Tibial nerve (tissue), 4 donors: Measurements from ENCODE around the gene MTNR1A. TPM values are rescaled to one million over a fixed set of nuclear protein-coding genes. Genes with fewer than 3 reads are reported as not detected.

Source experiments
- DNase-seq, 2 donors: peaks; one replicate each; pipeline ENCODE4 v3.0.0-alpha.2; 2019; ENCODE audit warnings: low spot score in 2 of 2
- H3K27ac ChIP-seq, 4 donors: fragments of 200-600 bp; sonication (generic) in 3 of 4; one replicate each; pipeline ENCODE4 v1.5.1; 2017 to 2019; ENCODE audit warnings: mild to moderate bottlenecking in 1 of 4
- H3K27me3 ChIP-seq, 2 donors: fragments of 200-600 bp; sonication (generic) in 1 of 2; one replicate each; pipeline versions ENCODE4 v1.5.1 to v1.6.0; 2017 to 2019
- H3K36me3 ChIP-seq, 3 donors: fragments of 200-600 bp; sonication (generic); one replicate each; pipeline ENCODE4 v1.5.1; 2018 to 2019
- H3K4me1 ChIP-seq, 4 donors: fragments of 200-600 bp; sonication (generic) in 3 of 4; one replicate each; pipeline ENCODE4 v1.5.1; 2017 to 2019
- H3K4me3 ChIP-seq, 4 donors: fragments of 200-600 bp; sonication (generic) in 3 of 4; one replicate each; pipeline ENCODE4 v1.5.1; 2017 to 2019; ENCODE audit warnings: mild to moderate bottlenecking in 1 of 4, moderate library complexity in 1 of 4
- H3K9me3 ChIP-seq, 4 donors: fragments of 200-600 bp; sonication (generic) in 3 of 4; one replicate each; pipeline ENCODE4 v1.5.1; 2017 to 2019
- CTCF ChIP-seq, 5 experiments: fragments of 200-600 bp in 3 of 5; fragments of 450-650 bp in 2 of 5; sonication (generic) in 3 of 5; IDR thresholded peaks; one replicate each; pipeline ENCODE4 v1.5.1; 2016 to 2019; ENCODE audit warnings: antibody characterized with exemption in 5 of 5, mild to moderate bottlenecking in 3 of 5, moderate library complexity in 2 of 5
- EP300 ChIP-seq, 2 donors: sonication (generic); formaldehyde crosslinking; IDR thresholded peaks; one replicate each; pipeline ENCODE4 v1.6.1; 2017; ENCODE audit warnings: antibody characterized with exemption in 2 of 2, mild to moderate bottlenecking in 1 of 2
- POLR2A ChIP-seq, 2 donors: fragments of 450-650 bp; IDR thresholded peaks; one replicate each; pipeline ENCODE4 v1.6.1; 2017; ENCODE audit warnings: antibody characterized with exemption in 2 of 2, mild to moderate bottlenecking in 2 of 2, moderate library complexity in 2 of 2
- WGBS, 2 donors: methylation state at CpG; one replicate each; pipeline ENCODE4 v1.1.5; 2018; 5-methylcytosine and 5-hydroxymethylcytosine counted together
- total RNA-seq, 4 donors: library from RNA; depleted of rRNA; stranded (reverse); fragments of >200 nt; gene quantifications; one replicate each; pipeline ENCODE4 v1.1.0, GENCODE V29; 2016

MTNR1A gene
- total RNA-seq, 4 donors from 2014 or later: not detected

GRCh38 chr4:186566068-186566467, 10.7 kb upstream of the MTNR1A start:
- TF ChIP-seq EP300 (IDR thresholded peaks at IDR 0.05) (no peak), POLR2A (IDR thresholded peaks at IDR 0.05) (no peak), CTCF (IDR thresholded peaks at IDR 0.05) (no peak)
- no peak overlapping the region for H3K27ac ChIP-seq
- WGBS, 2 donors: 83 to 84% methylated on average over 7 of the region's 7 CpGs
- no peaks in the 10 kb centered on the region for H3K9me3 ChIP-seq
- no peaks in the 10 kb centered on the region for H3K36me3 ChIP-seq
- no peak for DNase-seq
- H3K4me3 ChIP-seq: no peak overlapping the region
- H3K27me3 ChIP-seq: no peaks in the 10 kb centered on the region
- H3K4me1 ChIP-seq: peaks cover 0 to 6% (median 0%) of the 10 kb centered on the region in 4 donors

- no peak for TF ChIP-seq POLR2A (IDR thresholded peaks at IDR 0.05)
- no peak for TF ChIP-seq EP300 (IDR thresholded peaks at IDR 0.05)
- no peak for TF ChIP-seq CTCF (IDR thresholded peaks at IDR 0.05)
- Histone ChIP-seq H3K4me3 (no peak overlapping the region), H3K27ac (no peak overlapping the region), H3K9me3 (no peaks in the 10 kb centered on the region), H3K27me3 (no peaks in the 10 kb centered on the region), H3K36me3 (no peaks in the 10 kb centered on the region), H3K4me1 (no peaks in the 10 kb centered on the region)
- no peak for DNase-seq
- 79 to 87% methylated on average over 11 of the region's 11 CpGs for WGBS, 2 donors
Measured at GRCh38 chr4:186563761-186564160, 8.4 kb upstream of the MTNR1A start.

GRCh38 chr4:186561748-186562147, 6.4 kb upstream of the MTNR1A start:
- no peaks in the 10 kb centered on the region for H3K36me3 ChIP-seq
- H3K27ac ChIP-seq: no peak overlapping the region
- H3K27me3 ChIP-seq: no peaks in the 10 kb centered on the region
- WGBS, 2 donors: 81 to 84% methylated on average over 1 of the region's 1 CpG
- H3K9me3 ChIP-seq: no peaks in the 10 kb centered on the region
- no peak for DNase-seq
- no peak overlapping the region for H3K4me3 ChIP-seq
- TF ChIP-seq EP300 (IDR thresholded peaks at IDR 0.05): no peak
- no peak for TF ChIP-seq POLR2A (IDR thresholded peaks at IDR 0.05)
- TF ChIP-seq CTCF (IDR thresholded peaks at IDR 0.05): no peak
- no peaks in the 10 kb centered on the region for H3K4me1 ChIP-seq

- Histone ChIP-seq H3K9me3 (no peaks in the 10 kb centered on the region), H3K4me3 (no peak overlapping the region), H3K4me1 (no peaks in the 10 kb centered on the region), H3K36me3 (no peaks in the 10 kb centered on the region), H3K27me3 (peaks cover 0 to 10% of the 10 kb centered on the region in 2 donors), H3K27ac (no peak overlapping the region)
- TF ChIP-seq POLR2A (IDR thresholded peaks at IDR 0.05) (no peak), CTCF (IDR thresholded peaks at IDR 0.05) (no peak), EP300 (IDR thresholded peaks at IDR 0.05) (no peak)
- 94% methylated on average over 3 of the region's 3 CpGs for WGBS, 2 donors
- DNase-seq: no peak
Measured at GRCh38 chr4:186560647-186561046, 5.3 kb upstream of the MTNR1A start.

- Histone ChIP-seq H3K4me3 (no peak overlapping the region), H3K27ac (no peak overlapping the region), H3K27me3 (peaks cover 0 to 39% of the 10 kb centered on the region in 2 donors), H3K4me1 (peaks cover 0 to 16% (median 2%) of the 10 kb centered on the region in 4 donors), H3K9me3 (no peaks in the 10 kb centered on the region), H3K36me3 (no peaks in the 10 kb centered on the region)
- WGBS, 2 donors: 60 to 63% methylated on average over 3 of the region's 3 CpGs
- no peak for TF ChIP-seq POLR2A (IDR thresholded peaks at IDR 0.05)
- TF ChIP-seq CTCF (IDR thresholded peaks at IDR 0.05): no peak
- no peak for TF ChIP-seq EP300 (IDR thresholded peaks at IDR 0.05)
- no peak for DNase-seq
Measured at GRCh38 chr4:186557486-186557885, 2.1 kb upstream of the MTNR1A start.
